H1 (cell line): ENCODE measurements around the gene DPYSL3. TPM values are rescaled to one million over a fixed set of nuclear protein-coding genes. Genes with fewer than 3 reads are reported as not detected.

Experiments
- CBX8 ChIP-seq: fragments of 300-800, 300-1000 bp; sonication (generic); IDR thresholded peaks from 2 replicates; pipeline ENCODE4 v1.7.1; 2016; ENCODE audit warnings: low read depth, low read length, borderline replicate concordance
- CTCF ChIP-seq, 3 experiments: IDR thresholded peaks; 1 replicate in 2 of 3; 2 replicates in 1 of 3; pipeline versions ENCODE4 v1.5.1 to v1.6.1; 2011; ENCODE audit warnings: low read length in 3 of 3, mild to moderate bottlenecking in 3 of 3, inconsistent platforms in 2 of 3, low read depth in 1 of 3, moderate library complexity in 1 of 3; ENCODE audit not compliant: insufficient read depth in 1 of 3; ENCODE audit errors: control extremely low read depth in 1 of 3
- JUN ChIP-seq: IDR thresholded peaks from 2 replicates; pipeline ENCODE4 v1.6.1; 2011; ENCODE audit warnings: low read depth, mild to moderate bottlenecking, improper control_type of control experiment, low read length
- RFX5 ChIP-seq: IDR thresholded peaks from 2 replicates; pipeline ENCODE4 v1.6.1; 2011; ENCODE audit warnings: low read depth, low read length, improper control_type of control experiment, borderline replicate concordance
- RXRA ChIP-seq: IDR thresholded peaks from 2 replicates; pipeline ENCODE4 v1.6.1; 2011; ENCODE audit warnings: low read depth, mild to moderate bottlenecking, low read length, moderate library complexity; ENCODE audit not compliant: insufficient read depth
- SIRT6 ChIP-seq: IDR thresholded peaks from one replicate; pipeline ENCODE4 v1.7.1; 2012; ENCODE audit warnings: low read length, inconsistent platforms
- polyA plus RNA-seq, 7 experiments: library from polyadenylated mRNA; depleted of rRNA in 3 of 7; stranded (reverse) in 5 of 7; unstranded in 2 of 7; fragments of >200 nt in 5 of 7; fragments of 200-250 nt in 2 of 7; gene quantifications; 1 replicate in 5 of 7; 2 replicates in 1 of 7; 4 replicates in 1 of 7; pipeline versions ENCODE4 v1.2.1 to v1.2.3, GENCODE V29; 2011 to 2013; ENCODE audit warnings: missing spikeins in 2 of 7, mixed read lengths in 2 of 7
- total RNA-seq: library from RNA; stranded (reverse); fragmentation: NEBNext Ultra II Directional; extraction: Animal tissue kit (Norgen Biotek cat#: 25700); gene quantifications from 2 replicates; pipeline ENCODE4 v1.2.1, GENCODE V29; 2021
- TF ChIP-seq, protein P1 (sequence below): fragments of 300-600 bp; sonication (generic); IDR thresholded peaks from 2 replicates; pipeline ENCODE4 v1.7.1; 2012; ENCODE audit warnings: low read length, moderate library complexity, mild to moderate bottlenecking, inconsistent platforms; ENCODE audit not compliant: insufficient replicate concordance

Gene DPYSL3
- total and polyA plus RNA-seq, 2 of the 8 experiments (the other 6 are each of a cell fraction or from before 2014, with no cell fraction given): 268 to 387 TPM

GRCh38 chr5:147534172-147534951 lies 24.5 kb upstream of the DPYSL3 start (continued):
- TF ChIP-seq CBX8 (no peak), SIRT6 (no peak), RXRA (no peak), CTCF (IDR thresholded peaks at IDR 0.05; ENCODE audit: control extremely low read depth in 1 of 3, insufficient read depth in 1 of 3, low read depth in 1 of 3, low read length in 3 of 3) (no peak), RFX5 (no peak), JUN (no peak)
- TF ChIP-seq, protein P1, sequence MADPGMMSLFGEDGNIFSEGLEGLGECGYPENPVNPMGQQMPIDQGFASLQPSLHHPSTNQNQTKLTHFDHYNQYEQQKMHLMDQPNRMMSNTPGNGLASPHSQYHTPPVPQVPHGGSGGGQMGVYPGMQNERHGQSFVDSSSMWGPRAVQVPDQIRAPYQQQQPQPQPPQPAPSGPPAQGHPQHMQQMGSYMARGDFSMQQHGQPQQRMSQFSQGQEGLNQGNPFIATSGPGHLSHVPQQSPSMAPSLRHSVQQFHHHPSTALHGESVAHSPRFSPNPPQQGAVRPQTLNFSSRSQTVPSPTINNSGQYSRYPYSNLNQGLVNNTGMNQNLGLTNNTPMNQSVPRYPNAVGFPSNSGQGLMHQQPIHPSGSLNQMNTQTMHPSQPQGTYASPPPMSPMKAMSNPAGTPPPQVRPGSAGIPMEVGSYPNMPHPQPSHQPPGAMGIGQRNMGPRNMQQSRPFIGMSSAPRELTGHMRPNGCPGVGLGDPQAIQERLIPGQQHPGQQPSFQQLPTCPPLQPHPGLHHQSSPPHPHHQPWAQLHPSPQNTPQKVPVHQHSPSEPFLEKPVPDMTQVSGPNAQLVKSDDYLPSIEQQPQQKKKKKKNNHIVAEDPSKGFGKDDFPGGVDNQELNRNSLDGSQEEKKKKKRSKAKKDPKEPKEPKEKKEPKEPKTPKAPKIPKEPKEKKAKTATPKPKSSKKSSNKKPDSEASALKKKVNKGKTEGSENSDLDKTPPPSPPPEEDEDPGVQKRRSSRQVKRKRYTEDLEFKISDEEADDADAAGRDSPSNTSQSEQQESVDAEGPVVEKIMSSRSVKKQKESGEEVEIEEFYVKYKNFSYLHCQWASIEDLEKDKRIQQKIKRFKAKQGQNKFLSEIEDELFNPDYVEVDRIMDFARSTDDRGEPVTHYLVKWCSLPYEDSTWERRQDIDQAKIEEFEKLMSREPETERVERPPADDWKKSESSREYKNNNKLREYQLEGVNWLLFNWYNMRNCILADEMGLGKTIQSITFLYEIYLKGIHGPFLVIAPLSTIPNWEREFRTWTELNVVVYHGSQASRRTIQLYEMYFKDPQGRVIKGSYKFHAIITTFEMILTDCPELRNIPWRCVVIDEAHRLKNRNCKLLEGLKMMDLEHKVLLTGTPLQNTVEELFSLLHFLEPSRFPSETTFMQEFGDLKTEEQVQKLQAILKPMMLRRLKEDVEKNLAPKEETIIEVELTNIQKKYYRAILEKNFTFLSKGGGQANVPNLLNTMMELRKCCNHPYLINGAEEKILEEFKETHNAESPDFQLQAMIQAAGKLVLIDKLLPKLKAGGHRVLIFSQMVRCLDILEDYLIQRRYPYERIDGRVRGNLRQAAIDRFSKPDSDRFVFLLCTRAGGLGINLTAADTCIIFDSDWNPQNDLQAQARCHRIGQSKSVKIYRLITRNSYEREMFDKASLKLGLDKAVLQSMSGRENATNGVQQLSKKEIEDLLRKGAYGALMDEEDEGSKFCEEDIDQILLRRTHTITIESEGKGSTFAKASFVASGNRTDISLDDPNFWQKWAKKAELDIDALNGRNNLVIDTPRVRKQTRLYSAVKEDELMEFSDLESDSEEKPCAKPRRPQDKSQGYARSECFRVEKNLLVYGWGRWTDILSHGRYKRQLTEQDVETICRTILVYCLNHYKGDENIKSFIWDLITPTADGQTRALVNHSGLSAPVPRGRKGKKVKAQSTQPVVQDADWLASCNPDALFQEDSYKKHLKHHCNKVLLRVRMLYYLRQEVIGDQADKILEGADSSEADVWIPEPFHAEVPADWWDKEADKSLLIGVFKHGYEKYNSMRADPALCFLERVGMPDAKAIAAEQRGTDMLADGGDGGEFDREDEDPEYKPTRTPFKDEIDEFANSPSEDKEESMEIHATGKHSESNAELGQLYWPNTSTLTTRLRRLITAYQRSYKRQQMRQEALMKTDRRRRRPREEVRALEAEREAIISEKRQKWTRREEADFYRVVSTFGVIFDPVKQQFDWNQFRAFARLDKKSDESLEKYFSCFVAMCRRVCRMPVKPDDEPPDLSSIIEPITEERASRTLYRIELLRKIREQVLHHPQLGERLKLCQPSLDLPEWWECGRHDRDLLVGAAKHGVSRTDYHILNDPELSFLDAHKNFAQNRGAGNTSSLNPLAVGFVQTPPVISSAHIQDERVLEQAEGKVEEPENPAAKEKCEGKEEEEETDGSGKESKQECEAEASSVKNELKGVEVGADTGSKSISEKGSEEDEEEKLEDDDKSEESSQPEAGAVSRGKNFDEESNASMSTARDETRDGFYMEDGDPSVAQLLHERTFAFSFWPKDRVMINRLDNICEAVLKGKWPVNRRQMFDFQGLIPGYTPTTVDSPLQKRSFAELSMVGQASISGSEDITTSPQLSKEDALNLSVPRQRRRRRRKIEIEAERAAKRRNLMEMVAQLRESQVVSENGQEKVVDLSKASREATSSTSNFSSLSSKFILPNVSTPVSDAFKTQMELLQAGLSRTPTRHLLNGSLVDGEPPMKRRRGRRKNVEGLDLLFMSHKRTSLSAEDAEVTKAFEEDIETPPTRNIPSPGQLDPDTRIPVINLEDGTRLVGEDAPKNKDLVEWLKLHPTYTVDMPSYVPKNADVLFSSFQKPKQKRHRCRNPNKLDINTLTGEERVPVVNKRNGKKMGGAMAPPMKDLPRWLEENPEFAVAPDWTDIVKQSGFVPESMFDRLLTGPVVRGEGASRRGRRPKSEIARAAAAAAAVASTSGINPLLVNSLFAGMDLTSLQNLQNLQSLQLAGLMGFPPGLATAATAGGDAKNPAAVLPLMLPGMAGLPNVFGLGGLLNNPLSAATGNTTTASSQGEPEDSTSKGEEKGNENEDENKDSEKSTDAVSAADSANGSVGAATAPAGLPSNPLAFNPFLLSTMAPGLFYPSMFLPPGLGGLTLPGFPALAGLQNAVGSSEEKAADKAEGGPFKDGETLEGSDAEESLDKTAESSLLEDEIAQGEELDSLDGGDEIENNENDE: no peak
